ENCODE results near the gene MTA3.

The MTA3 gene

DNA sequence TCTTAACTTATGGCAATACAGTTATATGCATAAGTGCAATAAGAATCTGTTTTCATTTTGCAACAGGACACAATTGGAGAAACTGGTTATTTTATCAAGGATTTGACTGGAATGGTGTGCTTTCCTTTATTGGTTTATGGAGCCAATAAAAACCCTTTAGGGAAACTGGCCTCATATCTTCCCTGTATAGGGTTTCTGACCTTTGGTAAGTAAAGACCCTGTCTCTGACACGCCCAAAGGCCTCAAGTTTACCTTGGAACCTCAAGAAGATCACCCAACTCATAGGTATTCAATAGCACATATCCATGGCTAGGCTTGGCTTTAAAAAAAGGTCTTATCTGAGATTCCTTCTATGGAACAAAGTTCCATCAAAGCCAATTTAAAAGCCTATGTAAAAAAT lies 212.7 kb downstream of the MTA3 start:
- in situ Hi-C loops (cut with MboI; ENCODE audit: low sequenced_read_pairs) = no loop called here

DNA sequence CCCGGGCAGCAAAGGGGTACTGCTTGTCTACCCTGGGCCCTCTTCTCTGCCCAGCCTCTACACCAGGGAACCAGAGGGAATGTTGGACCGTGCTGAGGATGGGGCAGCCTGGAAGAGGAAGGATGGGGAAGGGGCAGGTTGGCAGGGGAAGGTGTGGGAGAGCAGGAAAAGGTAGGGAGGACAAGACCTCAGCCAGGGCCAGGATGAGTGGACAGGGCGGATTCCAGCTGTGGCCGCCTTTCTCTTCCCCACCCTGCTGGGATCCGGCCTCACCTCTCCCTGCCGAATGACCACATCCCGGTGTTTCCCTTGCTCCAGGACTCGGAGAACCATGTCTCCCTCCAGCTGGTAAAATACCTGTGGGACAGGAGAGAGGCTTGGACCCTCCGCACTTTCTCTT lies 215.1 kb downstream of the MTA3 start:
- in situ Hi-C loops (cut with MboI; ENCODE audit: low sequenced_read_pairs) = no loop called here

DNA sequence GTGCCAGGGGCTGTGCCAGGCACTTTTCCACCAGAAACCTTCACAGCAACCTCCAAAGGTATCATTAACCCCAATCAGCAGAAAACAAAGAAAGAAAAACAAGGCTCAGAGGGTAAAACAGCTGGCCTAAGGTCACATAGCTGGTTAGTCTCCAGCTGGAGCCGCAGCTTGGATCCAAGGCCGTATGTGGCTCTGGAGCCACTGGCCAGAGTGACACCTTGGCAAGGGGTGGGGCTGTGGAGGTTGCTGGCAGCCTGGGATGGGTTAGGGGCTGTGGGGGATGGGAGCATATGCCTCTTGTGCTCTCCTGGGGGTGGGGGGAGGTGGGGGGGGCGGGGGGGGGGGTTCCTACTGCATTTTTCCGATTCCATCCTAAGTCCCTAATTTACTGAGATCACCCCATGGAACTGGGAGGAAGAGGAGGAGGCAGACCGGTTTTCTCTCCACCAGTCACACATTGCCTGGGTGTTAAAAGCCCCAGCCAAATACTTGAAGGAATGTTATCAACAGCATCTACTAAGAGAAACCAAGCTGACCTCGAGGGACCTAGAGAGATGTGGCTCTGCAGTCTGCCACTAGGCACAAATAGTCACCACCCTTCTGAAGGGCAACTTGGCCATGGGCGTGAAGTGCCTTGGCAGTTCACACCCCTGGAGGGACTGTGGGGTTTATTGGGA lies 215.9 kb downstream of the MTA3 start:
- in situ Hi-C loops (cut with MboI; ENCODE audit: low sequenced_read_pairs) = no loop called here

DNA sequence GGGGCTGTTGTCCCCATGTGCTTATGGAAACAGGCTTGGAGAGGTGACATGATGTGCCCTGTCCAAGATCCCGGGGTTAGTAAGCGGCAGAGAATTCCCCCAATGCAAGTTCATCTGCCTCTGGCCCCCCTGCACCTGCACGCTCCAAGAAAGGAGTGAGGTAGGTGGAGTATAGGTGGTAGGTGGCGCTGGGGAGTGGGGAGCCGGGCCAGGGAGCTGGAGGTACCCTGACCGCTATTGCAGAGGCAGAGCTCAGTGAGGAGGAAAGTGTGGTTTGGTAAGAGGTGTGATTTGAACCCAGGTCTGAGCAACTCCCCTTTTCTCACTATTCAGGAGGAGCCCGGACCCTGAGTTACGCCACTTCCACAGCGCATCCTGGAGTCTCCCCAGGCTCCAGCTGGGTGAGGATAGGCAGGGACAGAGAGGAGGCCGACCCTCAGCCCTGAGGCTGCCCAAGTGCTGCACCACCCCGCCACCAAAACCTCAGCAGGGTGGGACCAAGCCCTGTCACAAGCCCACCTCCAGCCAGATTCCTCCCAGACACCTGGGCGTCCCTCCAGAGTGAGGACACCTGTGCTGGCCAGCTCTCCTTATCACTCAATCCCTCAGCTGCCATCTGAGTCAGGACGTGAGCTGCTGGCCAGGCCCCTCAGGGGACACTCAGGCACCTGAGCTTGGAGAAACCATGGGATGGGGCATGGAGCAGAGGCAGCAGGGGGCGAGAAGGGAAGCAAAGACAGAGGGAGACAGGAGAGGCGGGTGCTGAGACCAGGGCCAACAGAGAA lies 218.3 kb downstream of the MTA3 start:
- in situ Hi-C loops (cut with MboI; ENCODE audit: low sequenced_read_pairs) = no loop called here

GRCh38 chr2:42787424-42787787 lies 219.0 kb downstream of the MTA3 start:
- in situ Hi-C loops (cut with MboI; ENCODE audit: low sequenced_read_pairs) = no loop called here

- in situ Hi-C loops (cut with MboI; ENCODE audit: low sequenced_read_pairs) = no loop called here
These were observed 219.5 kb downstream of the MTA3 start for GRCh38 chr2:42787788-42788477.

DNA sequence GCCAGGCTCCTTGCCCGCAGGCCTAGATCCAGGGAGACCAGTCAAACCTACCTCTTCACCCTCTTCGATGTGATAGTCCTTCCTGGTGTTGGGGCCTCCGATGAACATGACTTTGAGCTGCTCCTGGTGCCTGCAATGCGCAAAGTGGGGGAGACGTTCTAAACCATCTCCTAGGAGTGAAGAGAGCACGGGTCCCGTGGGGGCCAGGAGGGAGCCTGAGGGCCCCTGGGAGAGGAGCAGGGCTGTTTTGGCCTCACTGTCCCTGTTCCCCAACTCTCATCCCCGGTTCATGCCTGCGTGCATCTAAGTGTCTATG lies 220.0 kb downstream of the MTA3 start:
- in situ Hi-C loops (cut with MboI; ENCODE audit: low sequenced_read_pairs) = no loop called here

DNA sequence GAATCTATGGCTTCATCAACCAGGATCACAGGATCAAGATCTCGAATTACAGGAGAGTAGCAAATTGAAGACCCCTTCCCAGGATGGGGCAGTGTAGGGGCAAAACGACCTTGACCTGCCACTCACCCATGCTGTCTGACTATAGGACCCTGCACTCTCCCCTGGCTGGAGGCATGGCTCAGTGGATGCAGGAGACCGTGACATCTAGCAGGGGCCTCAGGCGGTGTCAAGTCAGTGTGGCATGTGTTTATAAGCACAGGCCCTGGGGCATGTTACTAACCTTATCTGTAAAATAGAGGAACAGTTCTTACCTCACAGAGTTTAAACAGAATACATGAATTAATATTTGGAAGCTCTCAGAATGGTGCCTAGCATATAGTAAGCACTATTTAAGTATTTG lies 220.4 kb downstream of the MTA3 start:
- in situ Hi-C loops (cut with MboI; ENCODE audit: low sequenced_read_pairs) = no loop called here

- in situ Hi-C loops (cut with MboI; ENCODE audit: low sequenced_read_pairs) = no loop called here
These were observed 221.3 kb downstream of the MTA3 start for GRCh38 chr2:42789751-42790150.

- in situ Hi-C loops (cut with MboI; ENCODE audit: low sequenced_read_pairs) = no loop called here
These were observed 223.2 kb downstream of the MTA3 start for GRCh38 chr2:42791606-42792005.

DNA sequence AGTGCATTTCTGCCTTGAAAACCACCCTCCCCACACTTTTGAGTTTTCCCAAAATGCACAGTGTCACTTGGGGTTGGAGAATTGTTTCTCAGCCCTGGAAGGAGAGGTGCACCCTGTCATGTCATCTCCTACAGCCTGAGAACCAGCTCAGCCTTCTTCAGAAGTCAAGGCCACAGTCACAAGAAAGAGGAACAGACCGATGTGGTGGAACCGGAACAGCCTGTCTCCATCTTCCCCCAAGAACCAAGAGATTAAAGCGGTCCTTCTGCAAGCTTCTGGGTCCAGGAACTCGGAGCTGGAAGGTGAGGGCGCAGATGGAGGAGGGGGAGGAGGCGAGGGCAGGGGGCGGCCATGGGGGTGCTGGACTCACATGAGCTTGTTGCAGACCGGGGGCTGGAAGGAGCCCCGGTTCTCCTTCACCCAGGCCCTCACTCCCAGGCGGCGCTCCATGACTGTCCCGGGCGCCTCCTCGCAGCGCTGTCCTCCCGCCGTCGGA lies 223.7 kb downstream of the MTA3 start:
- in situ Hi-C loops (cut with MboI; ENCODE audit: low sequenced_read_pairs) = no loop called here

DNA sequence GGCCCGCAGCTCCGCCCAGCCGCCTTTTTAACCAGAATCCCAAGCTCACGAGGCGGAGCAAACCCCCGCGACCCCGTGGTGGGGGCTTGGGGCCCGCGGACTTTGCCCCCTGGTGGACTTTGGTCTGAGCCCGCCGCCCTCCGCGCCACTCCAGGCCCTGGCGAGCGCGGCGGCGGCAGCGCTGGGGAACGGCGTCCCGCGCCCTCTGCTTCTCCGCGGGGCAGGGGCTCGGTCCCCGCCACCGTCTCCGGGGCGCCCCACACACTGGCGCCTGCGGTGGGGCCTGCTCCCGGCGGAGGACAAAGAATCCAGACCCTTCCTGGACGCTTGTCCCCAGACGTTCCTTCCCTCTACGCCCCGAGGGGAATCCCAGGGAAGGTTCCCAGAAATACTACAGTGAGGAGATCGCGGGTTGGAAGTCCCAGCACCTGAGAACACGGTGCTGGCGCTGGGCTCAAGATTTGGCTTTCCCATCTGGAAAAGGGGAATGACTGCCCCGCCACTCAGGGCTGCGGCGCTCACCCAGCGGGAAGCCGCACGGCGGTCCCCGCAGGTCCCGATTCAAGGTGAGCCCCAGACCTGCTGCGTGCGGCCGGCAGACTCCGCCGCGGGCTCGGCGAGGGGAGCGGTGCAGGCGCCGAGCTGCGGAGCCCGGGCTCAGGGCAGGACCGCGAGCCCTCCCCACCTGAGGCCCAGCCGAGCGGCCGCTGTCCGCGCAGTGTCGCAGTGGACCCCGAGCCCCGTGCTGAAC lies 224.3 kb downstream of the MTA3 start, which contains the start of gene HAAO:
Gene HAAO, minus strand, starts transcription at position 1 of the 751 bp plus-strand sequence. CDS start 47 bp downstream, outside the sequence.
- in situ Hi-C loops (cut with MboI; ENCODE audit: low sequenced_read_pairs) = no loop called here

- in situ Hi-C loops (cut with MboI; ENCODE audit: low sequenced_read_pairs) = no loop called here
These were observed 225.2 kb downstream of the MTA3 start for GRCh38 chr2:42793334-42794270.

- in situ Hi-C loops (cut with MboI; ENCODE audit: low sequenced_read_pairs) = no loop called here
These were observed 226.0 kb downstream of the MTA3 start for GRCh38 chr2:42794271-42795046.

DNA sequence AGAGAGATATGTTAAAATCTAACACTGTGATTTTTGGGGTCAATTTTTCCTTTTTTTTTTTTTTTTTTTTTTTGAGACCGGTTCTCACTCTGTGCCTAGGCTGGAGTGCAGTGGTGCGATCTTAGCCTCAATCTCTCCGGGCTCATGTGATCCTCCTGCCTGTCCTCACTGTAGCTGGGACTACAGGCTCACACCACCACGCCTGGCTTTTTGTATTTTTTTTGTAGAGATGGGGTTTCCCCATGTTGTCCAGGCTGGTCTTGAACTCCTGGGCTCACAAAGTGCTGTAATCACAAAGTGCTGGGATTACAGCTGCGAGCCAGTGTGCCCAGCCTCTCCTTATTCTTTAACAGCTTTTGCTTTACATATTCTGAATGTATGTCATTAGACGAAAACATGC lies 226.8 kb downstream of the MTA3 start:
- in situ Hi-C loops (cut with MboI; ENCODE audit: low sequenced_read_pairs) = no loop called here

GRCh38 chr2:42795841-42796301 lies 227.4 kb downstream of the MTA3 start:
- in situ Hi-C loops (cut with MboI; ENCODE audit: low sequenced_read_pairs) = no loop called here

DNA sequence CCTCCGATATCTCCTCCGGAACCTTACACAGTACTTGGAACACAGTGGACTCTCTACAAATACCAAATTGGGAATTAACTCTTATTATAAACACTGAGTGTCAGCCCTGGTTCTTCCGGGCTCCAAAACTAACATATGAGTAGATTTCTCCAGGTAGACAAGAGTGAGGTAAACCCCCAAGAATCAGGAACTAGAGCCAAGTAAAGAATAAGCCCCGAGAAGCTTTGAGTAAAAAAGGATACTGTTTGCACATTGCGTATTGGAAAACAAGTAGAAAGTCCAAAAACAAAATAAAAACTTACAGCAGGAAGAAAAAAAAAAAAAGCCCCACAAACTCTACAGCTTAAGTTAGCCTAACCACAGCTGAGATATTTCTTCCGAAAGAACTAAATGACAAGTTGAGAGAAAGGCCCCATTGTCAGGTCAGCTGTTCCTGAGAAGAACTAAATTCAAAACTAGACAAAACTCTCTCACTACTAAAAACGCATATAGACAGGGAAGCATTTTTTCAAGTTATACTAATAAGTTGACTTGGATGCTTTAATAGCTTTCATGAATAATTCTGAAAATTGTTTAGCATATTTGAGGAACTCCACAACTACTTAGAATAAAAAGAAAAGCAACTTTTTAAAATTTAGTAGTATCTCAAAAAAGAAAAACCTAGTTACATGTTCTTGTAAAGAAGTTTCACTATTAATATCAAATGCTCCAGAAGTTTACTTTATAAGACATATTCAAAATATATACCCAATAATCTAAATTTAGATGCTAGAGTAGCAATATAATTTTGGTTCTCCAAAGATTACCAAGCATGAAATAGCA lies 228.2 kb downstream of the MTA3 start:
- in situ Hi-C loops (cut with MboI; ENCODE audit: low sequenced_read_pairs) = no loop called here

DNA sequence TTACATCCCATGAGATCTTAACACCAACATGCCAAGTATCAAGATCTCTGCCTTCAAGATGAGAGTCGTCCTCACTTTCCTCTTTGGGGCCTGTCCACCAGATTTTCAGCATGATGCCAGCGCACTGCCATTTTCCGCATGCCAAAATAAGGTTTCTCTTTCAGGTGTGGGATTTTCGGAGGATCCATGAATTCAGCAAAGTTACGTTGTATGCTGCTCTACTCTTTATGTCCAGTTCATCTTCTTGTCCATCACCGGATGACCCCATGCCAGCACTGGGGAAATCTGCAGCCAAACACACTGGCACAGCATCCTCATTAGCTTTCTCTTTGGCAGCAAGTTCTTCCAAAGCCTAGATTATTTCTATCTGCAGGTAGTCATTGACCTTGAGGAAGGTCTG lies 228.8 kb downstream of the MTA3 start:
- in situ Hi-C loops (cut with MboI; ENCODE audit: low sequenced_read_pairs) = no loop called here

All from hTERT RPE-1 (cell line).